Astrocyte (in vitro differentiated cells and primary cell): ENCODE data around the gene IFITM5.

ENCODE experiments used
- CTCF ChIP-seq: IDR thresholded peaks from 2 replicates; pipeline ENCODE4 v1.5.1; 2011; ENCODE audit warnings: low read depth, mild to moderate bottlenecking, inconsistent platforms, low read length, moderate library complexity; ENCODE audit not compliant: insufficient read depth
- EZH2 ChIP-seq: IDR thresholded peaks from 2 replicates; pipeline ENCODE4 v1.6.1; 2012; ENCODE audit warnings: mild to moderate bottlenecking, low read length, inconsistent platforms; ENCODE audit not compliant: insufficient read depth

GRCh38 chr11:299951-300735 is 817 bp upstream of the IFITM5 start:
- TF ChIP-seq CTCF (no peak), EZH2 (no peak)
